Uterus (tissue), 4 donors: ENCODE measurements around the gene AMBRA1. TPM values are rescaled to one million over a fixed set of nuclear protein-coding genes. Genes with fewer than 3 reads are reported as not detected.
A peak's percentile ranks its signal among the peaks of the same experiment; 100 is the strongest.

Source experiments
- DNase-seq, 2 donors: peaks; one replicate each; pipeline ENCODE4 v3.0.0-alpha.2; 2019 to 2020
- H3K27ac ChIP-seq, 2 donors: fragments of 200-600 bp; sonication (generic); 1 replicate in 1 of 2; 2 replicates in 1 of 2; pipeline ENCODE4 v1.5.1; 2016 to 2018
- H3K27me3 ChIP-seq, 2 donors: fragments of 200-600 bp; sonication (generic); one replicate each; pipeline ENCODE4 v1.5.1; 2018 to 2019; ENCODE audit warnings: control low read depth in 1 of 2
- H3K36me3 ChIP-seq, 2 donors: fragments of 200-600 bp; sonication (generic); one replicate each; pipeline ENCODE4 v1.5.1; 2019; ENCODE audit warnings: control low read depth in 1 of 2
- H3K4me1 ChIP-seq, 2 donors: fragments of 200-600 bp; sonication (generic); one replicate each; pipeline ENCODE4 v1.5.1; 2018 to 2019; ENCODE audit warnings: control low read depth in 1 of 2
- H3K4me3 ChIP-seq, 2 donors: fragments of 200-600 bp; sonication (generic); 1 replicate in 1 of 2; 2 replicates in 1 of 2; pipeline ENCODE4 v1.5.1; 2018 to 2019; ENCODE audit warnings: mild to moderate bottlenecking in 1 of 2
- H3K9me3 ChIP-seq, 2 donors: fragments of 200-600 bp; sonication (generic); one replicate each; pipeline ENCODE4 v1.5.1; 2019; ENCODE audit warnings: control low read depth in 1 of 2
- CTCF ChIP-seq, 4 experiments: fragments of 200-600 bp in 2 of 4; fragments of 450-650 bp in 2 of 4; sonication (generic) in 2 of 4; IDR thresholded peaks; one replicate each; pipeline ENCODE4 v1.5.1; 2016 to 2019; ENCODE audit warnings: antibody characterized with exemption in 4 of 4, mild to moderate bottlenecking in 2 of 4, moderate library complexity in 1 of 4
- POLR2A ChIP-seq, 2 donors: fragments of 450-650 bp; IDR thresholded peaks; one replicate each; pipeline ENCODE4 v1.6.1; 2016; ENCODE audit warnings: antibody characterized with exemption in 2 of 2, mild to moderate bottlenecking in 1 of 2, moderate library complexity in 1 of 2
- intact Hi-C: fragments of 100-400 bp; cut with DNase I; formaldehyde crosslinking; loops from one replicate; pipeline ENCODE4 v1.15.1; 2023; ENCODE audit warnings: low total_unique reads
- total RNA-seq, 4 donors: library from RNA; depleted of rRNA in 3 of 4; stranded (reverse); fragments of >200 nt in 3 of 4; gene quantifications; one replicate each; pipeline versions ENCODE4 v1.1.0 to v1.2.4, GENCODE V29; 2014 to 2023
- donor health status: DM: yes; HTN: yes; CAD: no.

The AMBRA1 gene
- total RNA-seq, 4 donors from 2014 or later, result 22.6 to 55.3 (median 41.4) TPM

DNA sequence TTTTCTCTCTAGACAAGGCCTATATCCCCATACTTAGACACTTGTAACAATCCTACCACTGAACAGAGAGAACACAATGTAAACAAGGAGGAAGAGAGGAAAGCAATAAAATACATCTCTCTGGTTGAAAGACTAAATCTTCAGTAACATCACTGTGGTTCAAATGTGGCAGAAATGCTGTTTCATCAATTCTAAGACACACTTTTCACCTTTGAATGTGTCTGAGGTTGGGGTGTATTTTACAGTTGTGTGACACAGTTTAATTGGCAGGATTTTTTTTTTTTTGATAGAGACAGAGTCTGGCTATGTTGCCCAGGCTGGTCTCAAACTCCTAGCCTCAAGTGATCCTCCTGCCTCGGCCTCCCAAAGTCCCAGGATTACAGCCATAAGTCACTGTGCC is 79.5 kb downstream of the AMBRA1 start:
- no peak overlapping the region for H3K27ac ChIP-seq
- intact Hi-C loops, result no loop called here

DNA sequence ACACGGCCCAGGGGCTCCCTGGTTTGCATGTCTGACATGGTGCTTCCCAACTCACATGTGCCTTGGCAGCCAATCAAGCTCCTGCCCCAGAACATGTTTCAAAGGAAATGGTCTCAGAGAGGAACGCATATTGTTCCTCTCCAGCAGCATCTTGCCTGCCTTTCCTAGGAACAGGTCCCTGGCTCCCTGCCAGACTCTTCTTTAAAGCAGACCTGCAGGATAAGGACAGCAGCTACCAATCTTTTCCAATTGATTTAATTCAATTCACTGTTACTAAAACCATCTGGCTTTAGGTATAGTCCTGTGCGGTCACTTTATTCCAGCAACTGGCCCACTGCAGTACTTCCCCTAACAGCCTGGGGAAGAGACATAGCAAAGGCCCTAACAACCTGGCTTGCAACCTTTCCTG is 79.9 kb downstream of the AMBRA1 start:
- no peak overlapping the region for H3K4me3 ChIP-seq
- H3K4me1 ChIP-seq, result no peaks in the 10 kb centered on the region
- H3K27ac ChIP-seq, result no peak overlapping the region
- TF ChIP-seq POLR2A (IDR thresholded peaks at IDR 0.05) (no peak), CTCF (IDR thresholded peaks at IDR 0.05) (no peak)
- H3K27me3 ChIP-seq, result no peaks in the 10 kb centered on the region
- peak; percentile 24 to 56 for DNase-seq
- intact Hi-C loops, result no loop called here
- H3K9me3 ChIP-seq, result no peaks in the 10 kb centered on the region
- no peaks in the 10 kb centered on the region for H3K36me3 ChIP-seq

More for the DNA sequence above, 79.5 kb downstream of the AMBRA1 start:
- H3K27me3 ChIP-seq, result no peaks in the 10 kb centered on the region
- H3K4me3 ChIP-seq, result no peak overlapping the region
- H3K4me1 ChIP-seq, result no peaks in the 10 kb centered on the region
- TF ChIP-seq POLR2A (IDR thresholded peaks at IDR 0.05) (no peak), CTCF (IDR thresholded peaks at IDR 0.05) (no peak)
- no peak for DNase-seq
- H3K36me3 ChIP-seq, result no peaks in the 10 kb centered on the region
- H3K9me3 ChIP-seq, result no peaks in the 10 kb centered on the region

DNA sequence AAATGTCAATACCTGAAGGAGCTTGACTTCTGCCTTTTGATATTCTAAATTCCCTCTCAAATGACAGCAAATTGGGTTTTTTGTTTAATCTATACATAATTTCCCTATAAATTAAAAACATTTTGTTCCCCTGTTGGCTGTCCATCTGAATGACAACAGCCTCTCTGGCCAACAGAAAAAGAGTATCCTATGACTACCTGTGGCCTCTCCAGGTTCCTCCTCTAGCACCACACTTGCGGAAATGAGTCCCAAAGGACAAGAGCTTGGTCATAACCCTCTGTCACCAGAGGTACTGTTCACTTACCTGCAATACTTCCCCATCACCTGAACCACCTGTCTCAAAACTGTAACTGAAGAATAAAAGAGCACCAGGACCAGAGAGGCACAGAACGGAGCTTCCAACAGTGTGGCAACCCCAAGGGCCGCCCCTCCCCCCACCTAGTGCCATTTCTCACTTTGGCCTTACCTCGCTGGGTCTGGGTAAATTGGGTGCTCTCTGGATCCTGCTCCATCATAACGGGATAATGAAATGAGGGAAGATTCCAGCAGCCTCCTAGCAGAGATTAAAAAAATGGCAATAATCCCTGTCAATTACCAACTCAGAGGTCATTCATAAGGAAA is 81.5 kb downstream of the AMBRA1 start:
- no peak for DNase-seq
- H3K9me3 ChIP-seq, result no peaks in the 10 kb centered on the region
- H3K4me1 ChIP-seq, result no peaks in the 10 kb centered on the region
- H3K36me3 ChIP-seq, result no peaks in the 10 kb centered on the region
- H3K27me3 ChIP-seq, result no peaks in the 10 kb centered on the region
- TF ChIP-seq CTCF (IDR thresholded peaks at IDR 0.05), result no peak
- intact Hi-C loops, result no loop called here
- H3K4me3 ChIP-seq, result no peak overlapping the region
- no peak overlapping the region for H3K27ac ChIP-seq

DNA sequence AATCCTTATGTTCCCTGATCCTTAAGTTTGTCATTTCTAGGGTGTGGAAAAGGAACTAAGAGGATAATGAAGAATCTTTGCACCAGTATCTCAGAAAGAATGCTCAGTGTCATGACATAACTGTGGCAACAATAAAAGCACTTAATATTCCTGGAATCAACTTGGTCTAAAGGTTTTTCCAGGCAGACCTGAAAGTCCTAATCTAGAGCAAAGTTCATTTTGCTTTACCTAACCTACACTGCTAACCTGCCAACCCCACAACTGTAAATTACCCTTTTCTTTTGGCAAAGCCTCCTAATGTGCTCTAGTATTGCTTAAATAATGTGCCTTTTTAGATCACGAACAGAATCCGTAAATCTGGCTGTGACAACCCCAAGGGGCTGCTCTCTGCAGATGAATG is 82.5 kb downstream of the AMBRA1 start:
- intact Hi-C loops, result no loop called here
- TF ChIP-seq POLR2A (IDR thresholded peaks at IDR 0.05), result no peak
- TF ChIP-seq CTCF (IDR thresholded peaks at IDR 0.05), result no peak
- no peaks in the 10 kb centered on the region for H3K36me3 ChIP-seq

DNA sequence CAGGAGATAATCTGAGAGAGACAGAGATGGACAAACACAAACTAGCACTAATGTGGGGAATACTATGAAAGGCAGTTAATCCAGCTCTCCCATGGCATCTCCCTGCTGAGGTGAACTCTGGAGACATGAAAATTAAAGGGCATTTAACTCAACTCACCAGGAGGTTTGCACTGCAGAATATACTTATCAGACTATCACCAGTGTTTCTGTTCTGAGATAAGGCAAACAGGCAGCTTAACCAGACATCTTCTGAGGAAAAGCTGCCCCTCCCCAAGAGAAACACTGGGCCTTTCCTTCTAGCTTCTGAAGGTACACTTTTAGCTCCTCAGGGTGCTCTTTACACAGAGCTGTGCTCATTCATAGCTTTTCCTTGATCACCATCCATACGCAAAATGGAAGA is 85.5 kb downstream of the AMBRA1 start:
- no peaks in the 10 kb centered on the region for H3K36me3 ChIP-seq
- intact Hi-C loops, result no loop called here
- H3K27ac ChIP-seq, result no peak overlapping the region
- H3K9me3 ChIP-seq, result no peaks in the 10 kb centered on the region
- TF ChIP-seq CTCF (IDR thresholded peaks at IDR 0.05) (no peak), POLR2A (IDR thresholded peaks at IDR 0.05) (no peak)
- H3K4me1 ChIP-seq, result no peaks in the 10 kb centered on the region
- no peak for DNase-seq
- H3K27me3 ChIP-seq, result no peaks in the 10 kb centered on the region
- no peak overlapping the region for H3K4me3 ChIP-seq

More for the DNA sequence above, 82.5 kb downstream of the AMBRA1 start:
- no peaks in the 10 kb centered on the region for H3K27me3 ChIP-seq
- H3K9me3 ChIP-seq, result no peaks in the 10 kb centered on the region
- no peak for DNase-seq
- H3K27ac ChIP-seq, result no peak overlapping the region
- no peak overlapping the region for H3K4me3 ChIP-seq
- H3K4me1 ChIP-seq, result no peaks in the 10 kb centered on the region
